PC-3 (cell line): ENCODE results near the gene CTRB2. TPM values are rescaled to one million over a fixed set of nuclear protein-coding genes. Genes with fewer than 3 reads are reported as not detected.
"Not testable (repeated sequence)": the region's sequence is repeated elsewhere in the genome, so short reads cannot be mapped to it uniquely, and the experiment has no call there.

Experiments
- ATAC-seq: fragments of 200-7000 bp; cut with Tn5 transposase; 2 replicates; pipeline ENCODE4 v1.9.1; 2020; ENCODE audit warnings: mild to moderate bottlenecking, moderate library complexity
- BruUV-seq: library from RNA; stranded (reverse); fragments of 400-500 nt; replicated peaks from 2 replicates; lab custom pipeline; 2021; lab: Mats Ljungman, UMichigan
- CTCF ChIA-PET: fragments of 300-600 bp; sonication (Branson Sonifier 250); formaldehyde crosslinking; loops from one replicate; lab custom pipeline; 2022; ENCODE audit warnings: antibody characterized with exemption; lab: Charles Lee
- POLR2A ChIA-PET: fragments of 300-600 bp; sonication (Branson Sonifier 250); formaldehyde crosslinking; loops from one replicate; lab custom pipeline; 2022; ENCODE audit warnings: antibody characterized with exemption; ENCODE audit not compliant: unreplicated experiment; lab: Charles Lee
- DNase-seq: peaks from one replicate; pipeline ENCODE4 v3.0.0-alpha.2; 2015
- H2AFZ ChIP-seq: fragments of 300-600 bp; sonication (generic); 2 replicates; pipeline ENCODE4 v1.6.0; 2016; ENCODE audit warnings: antibody characterized with exemption, low read length
- H3F3A ChIP-seq: fragments of 300-600 bp; sonication (generic); one replicate; pipeline ENCODE4 v1.6.0; 2017; ENCODE audit warnings: antibody characterized with exemption, low read length, control low read depth, mild to moderate bottlenecking; ENCODE audit not compliant: unreplicated experiment
- H3K27ac ChIP-seq: fragments of 300-600 bp; sonication (generic); 2 replicates; pipeline ENCODE4 v1.5.1; 2016; ENCODE audit warnings: mild to moderate bottlenecking, low read length
- H3K27me3 ChIP-seq: fragments of 300-600 bp; sonication (generic); 2 replicates; pipeline ENCODE4 v1.6.1; 2016; ENCODE audit warnings: low read length, mixed read lengths
- H3K36me3 ChIP-seq: fragments of 300-600 bp; sonication (generic); 2 replicates; pipeline ENCODE4 v1.6.1; 2016; ENCODE audit warnings: low read depth, mixed run types, low read length, mixed read lengths
- H3K4me1 ChIP-seq: fragments of 300-600 bp; sonication (generic); 2 replicates; pipeline ENCODE4 v1.5.1; 2016; ENCODE audit warnings: low read length; ENCODE audit not compliant: insufficient read depth
- H3K4me2 ChIP-seq: fragments of 300-600 bp; sonication (generic); 2 replicates; pipeline ENCODE4 v1.6.0; 2016; ENCODE audit warnings: low read length
- H3K4me3 ChIP-seq: fragments of 300-600 bp; sonication (generic); 2 replicates; pipeline ENCODE4 v1.5.1; 2016; ENCODE audit warnings: mild to moderate bottlenecking, low read length, mixed read lengths
- H3K79me2 ChIP-seq: fragments of 300-600 bp; sonication (generic); 2 replicates; pipeline ENCODE4 v1.6.1; 2017; ENCODE audit warnings: low read length, mixed read lengths
- H3K9ac ChIP-seq: fragments of 300-600 bp; sonication (generic); 2 replicates; pipeline ENCODE4 v1.6.0; 2016; ENCODE audit warnings: mild to moderate bottlenecking, low read length
- H3K9me2 ChIP-seq: fragments of 300-600 bp; sonication (generic); replicated peaks from 2 replicates; pipeline ENCODE4 v1.6.1; 2016; ENCODE audit warnings: mixed run types, low read length, mixed read lengths
- H3K9me3 ChIP-seq: fragments of 300-600 bp; sonication (generic); 2 replicates; pipeline ENCODE4 v1.6.1; 2016; ENCODE audit warnings: low read length, mixed read lengths
- H4K20me1 ChIP-seq: fragments of 300-600 bp; sonication (generic); 2 replicates; pipeline ENCODE4 v1.6.1; 2016; ENCODE audit warnings: low read length, mixed read lengths
- EZH2 ChIP-seq: fragments of 300-600 bp; sonication (generic); IDR thresholded peaks from one replicate; pipeline ENCODE4 v1.6.1; 2017; ENCODE audit warnings: antibody characterized with exemption, mild to moderate bottlenecking, low read length; ENCODE audit not compliant: unreplicated experiment
- EZH2phosphoT487 ChIP-seq: fragments of 300-600 bp; sonication (generic); IDR thresholded peaks from 2 replicates; pipeline ENCODE4 v1.6.1; 2018; ENCODE audit warnings: mild to moderate bottlenecking, antibody characterized with exemption, low read length, borderline replicate concordance
- intact Hi-C: fragments of 100-400 bp; cut with micrococcal nuclease; formaldehyde crosslinking; loops from 2 replicates; pipeline ENCODE4 v1.9.0; 2023
- total RNA-seq: library from RNA; depleted of rRNA; stranded (reverse); fragments of >200 nt; gene quantifications from 2 replicates; pipeline ENCODE4 v1.2.3, GENCODE V29; 2014
- TF ChIP-seq, protein P1 (sequence below): fragments of 300-600 bp; sonication (generic); conservative IDR thresholded peaks from 2 replicates; pipeline ENCODE4 v1.5.1; 2017; ENCODE audit warnings: antibody characterized with exemption, low read depth, mild to moderate bottlenecking, low read length

CTRB2 gene
- total RNA-seq, 1 experiment from 2014 or later: not detected

- intact Hi-C loops: no loop called here
- H3K4me1 ChIP-seq: peaks cover 51% of the 10 kb centered on the region
- no peaks in the 10 kb centered on the region for H3F3A ChIP-seq
- no peak overlapping the region for H2AFZ ChIP-seq
- ATAC-seq (no peak), DNase-seq (no peak)
- H3K27me3 ChIP-seq: no peaks in the 10 kb centered on the region
- peaks cover 88% of the 10 kb centered on the region for H3K79me2 ChIP-seq
- H3K9me2 ChIP-seq: no peaks in the 10 kb centered on the region
- CTCF ChIA-PET: no interaction called here
- no peak overlapping the region for H3K4me3 ChIP-seq
- no peak overlapping the region for H3K9ac ChIP-seq
- BruUV-seq: no TSS peak
- H3K27ac ChIP-seq: peak overlapping the region; percentile 86; the same call in 1 of the 2 replicates
- peak overlapping the region; percentile 60 for H3K4me2 ChIP-seq
- peaks cover 7% of the 10 kb centered on the region; the same call in 1 of the 2 replicates for H3K36me3 ChIP-seq
- TF ChIP-seq EZH2 (no peak), EZH2phosphoT487 (no peak)
- TF ChIP-seq, protein P1, sequence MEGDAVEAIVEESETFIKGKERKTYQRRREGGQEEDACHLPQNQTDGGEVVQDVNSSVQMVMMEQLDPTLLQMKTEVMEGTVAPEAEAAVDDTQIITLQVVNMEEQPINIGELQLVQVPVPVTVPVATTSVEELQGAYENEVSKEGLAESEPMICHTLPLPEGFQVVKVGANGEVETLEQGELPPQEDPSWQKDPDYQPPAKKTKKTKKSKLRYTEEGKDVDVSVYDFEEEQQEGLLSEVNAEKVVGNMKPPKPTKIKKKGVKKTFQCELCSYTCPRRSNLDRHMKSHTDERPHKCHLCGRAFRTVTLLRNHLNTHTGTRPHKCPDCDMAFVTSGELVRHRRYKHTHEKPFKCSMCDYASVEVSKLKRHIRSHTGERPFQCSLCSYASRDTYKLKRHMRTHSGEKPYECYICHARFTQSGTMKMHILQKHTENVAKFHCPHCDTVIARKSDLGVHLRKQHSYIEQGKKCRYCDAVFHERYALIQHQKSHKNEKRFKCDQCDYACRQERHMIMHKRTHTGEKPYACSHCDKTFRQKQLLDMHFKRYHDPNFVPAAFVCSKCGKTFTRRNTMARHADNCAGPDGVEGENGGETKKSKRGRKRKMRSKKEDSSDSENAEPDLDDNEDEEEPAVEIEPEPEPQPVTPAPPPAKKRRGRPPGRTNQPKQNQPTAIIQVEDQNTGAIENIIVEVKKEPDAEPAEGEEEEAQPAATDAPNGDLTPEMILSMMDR: no peak
- H4K20me1 ChIP-seq: 0 out of 2 replicates have a peak, but pooled peaks cover 6% of the 10 kb centered on the region
- POLR2A ChIA-PET: interaction anchor here (0.6 kb wide), 1 partner anchor 25 kb away, joined by 3 read pairs; no protein-coding TSS in a partner anchor
- H3K9me3 ChIP-seq: no peaks in the 10 kb centered on the region
These were observed 36.8 kb upstream of the CTRB2 start for GRCh38 chr16:75243667-75244224.

- H3K9me2 ChIP-seq, H3F3A ChIP-seq, CTCF ChIA-PET, intact Hi-C loops, H3K27ac ChIP-seq, H3K36me3 ChIP-seq, H3K4me2 ChIP-seq, POLR2A ChIA-PET, H3K9me3 ChIP-seq, H3K4me3 ChIP-seq, H2AFZ ChIP-seq, DNase-seq, ATAC-seq, H4K20me1 ChIP-seq, H3K9ac ChIP-seq, H3K27me3 ChIP-seq, BruUV-seq: not testable (repeated sequence)
- Histone ChIP-seq H3K79me2 (peaks cover 87% of the 10 kb centered on the region), H3K4me1 (peaks cover 42% of the 10 kb centered on the region)
These were observed 35.6 kb upstream of the CTRB2 start for GRCh38 chr16:75242436-75243078.

GRCh38 chr16:75241955-75242354, 35.0 kb upstream of the CTRB2 start:
- Histone ChIP-seq H3K36me3 (peaks cover 7% of the 10 kb centered on the region; the same call in 1 of the 2 replicates), H4K20me1 (no peaks in the 10 kb centered on the region), H3K4me2 (no peak overlapping the region), H3K4me3 (no peak overlapping the region), H3K9me3 (no peaks in the 10 kb centered on the region), H3K4me1 (peaks cover 36% of the 10 kb centered on the region), H3K27ac (no peak overlapping the region), H2AFZ (no peak overlapping the region), H3K27me3 (no peaks in the 10 kb centered on the region), H3K9ac (no peak overlapping the region), H3F3A (no peaks in the 10 kb centered on the region), H3K79me2 (peaks cover 87% of the 10 kb centered on the region), H3K9me2 (no peaks in the 10 kb centered on the region)
- ATAC-seq (no peak), DNase-seq (no peak)
- TF ChIP-seq, protein P1: no peak
- TF ChIP-seq EZH2 (no peak), EZH2phosphoT487 (no peak)
- intact Hi-C loops: no loop called here
- POLR2A ChIA-PET: no interaction called here
- BruUV-seq: no TSS peak
- CTCF ChIA-PET: no interaction called here
